ENCODE measurements around the gene DCLK2.

DNA sequence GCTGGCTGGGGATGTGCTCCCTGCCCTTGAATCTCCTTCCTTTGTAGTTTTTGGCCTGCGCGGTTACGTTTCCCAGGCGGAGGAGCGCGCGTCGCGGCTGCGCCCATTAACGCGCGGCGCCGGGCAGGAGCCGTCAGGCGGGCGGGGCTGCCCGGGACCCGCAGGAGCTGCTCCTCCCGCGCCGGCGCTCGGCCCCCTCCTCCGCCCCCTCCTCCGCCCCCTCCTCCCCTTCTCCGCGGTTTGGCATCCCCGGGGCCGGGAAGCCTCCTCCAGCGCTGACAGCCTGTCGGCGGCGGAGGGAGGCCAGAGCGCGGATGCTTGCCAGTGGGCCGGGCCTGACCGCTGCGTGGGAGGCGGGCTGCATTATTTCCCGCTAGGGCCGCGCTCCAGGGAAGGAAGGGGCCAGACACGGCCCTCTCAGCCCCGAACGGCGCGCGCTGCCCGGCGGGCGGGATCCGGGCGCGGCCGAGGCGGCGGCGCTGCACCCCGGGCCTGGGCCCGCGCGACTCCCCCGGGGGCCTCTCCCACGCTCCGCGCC, at the start of gene DCLK2:
- TF ChIP-seq FOXA1 (IDR thresholded peaks at IDR 0.05) = no peak
- no peak for TF ChIP-seq BHLHE40 (IDR thresholded peaks at IDR 0.05; ENCODE audit: borderline replicate concordance)
- no peak for TF ChIP-seq SUZ12 (IDR thresholded peaks at IDR 0.05)

Measured in HEK293T (cell line).